Neural progenitor cell (in vitro differentiated cells): ENCODE measurements around the gene PCSK6. TPM values are rescaled to one million over a fixed set of nuclear protein-coding genes. Genes with fewer than 3 reads are reported as not detected.

Source experiments
- DNase-seq: peaks from one replicate; pipeline ENCODE4 v3.0.0-alpha.2; 2016; ENCODE audit warnings: low spot score
- H2AFZ ChIP-seq: fragments of 200-600 bp; sonication (generic); replicated peaks from 2 replicates; pipeline ENCODE4 v1.6.1; 2016; ENCODE audit warnings: antibody characterized with exemption
- H3F3A ChIP-seq: fragments of 200-600 bp; sonication (generic); 2 replicates; pipeline ENCODE4 v1.6.1; 2016; ENCODE audit warnings: antibody characterized with exemption, low read depth
- H3K27ac ChIP-seq: fragments of 200-600 bp; sonication (generic); 2 replicates; pipeline ENCODE4 v1.5.1; 2016; ENCODE audit warnings: mild to moderate bottlenecking
- H3K27me3 ChIP-seq: fragments of 200-600 bp; sonication (generic); 2 replicates; pipeline ENCODE4 v1.6.1; 2016; ENCODE audit warnings: mild to moderate bottlenecking, moderate library complexity
- H3K36me3 ChIP-seq: fragments of 200-600 bp; sonication (generic); 2 replicates; pipeline ENCODE4 v1.5.1; 2016
- H3K4me1 ChIP-seq: fragments of 200-600 bp; sonication (generic); 2 replicates; pipeline ENCODE4 v1.6.1; 2016; ENCODE audit warnings: mixed run types
- H3K4me2 ChIP-seq: fragments of 200-600 bp; sonication (generic); 2 replicates; pipeline ENCODE4 v1.6.1; 2016
- H3K4me3 ChIP-seq: fragments of 200-600 bp; sonication (generic); 2 replicates; pipeline ENCODE4 v1.5.1; 2016
- H3K79me2 ChIP-seq: fragments of 200-600 bp; sonication (generic); 2 replicates; pipeline ENCODE4 v1.6.1; 2016; ENCODE audit warnings: low read depth
- H3K9ac ChIP-seq: fragments of 200-600 bp; sonication (generic); 2 replicates; pipeline ENCODE4 v1.6.1; 2016
- H3K9me3 ChIP-seq: fragments of 200-600 bp; sonication (generic); 2 replicates; pipeline ENCODE4 v1.5.1; 2016; ENCODE audit warnings: low read depth
- H4K20me1 ChIP-seq: fragments of 200-600 bp; sonication (generic); 2 replicates; pipeline ENCODE4 v1.6.1; 2016; ENCODE audit warnings: low read depth
- H3K27ac Mint-ChIP-seq: 3 replicates; pipeline ENCODE4 v1.8.0; 2021; ENCODE audit warnings: mixed read lengths
- H3K27me3 Mint-ChIP-seq: 2 replicates; pipeline ENCODE4 v1.8.0; 2022; ENCODE audit warnings: low read depth, mild to moderate bottlenecking, inconsistent platforms, moderate library complexity, mixed read lengths; ENCODE audit not compliant: insufficient read depth
- H3K36me3 Mint-ChIP-seq: 3 replicates; pipeline ENCODE4 v1.8.0; 2021; ENCODE audit warnings: mixed read lengths
- H3K4me1 Mint-ChIP-seq: 3 replicates; pipeline ENCODE4 v1.8.0; 2021; ENCODE audit warnings: mixed read lengths
- H3K4me3 Mint-ChIP-seq: 3 replicates; pipeline ENCODE4 v1.8.0; 2021; ENCODE audit warnings: mild to moderate bottlenecking, moderate library complexity, mixed read lengths
- H3K9me3 Mint-ChIP-seq: 3 replicates; pipeline ENCODE4 v1.8.0; 2020; ENCODE audit warnings: mixed read lengths
- EZH2 ChIP-seq: fragments of 200-600 bp; sonication (generic); IDR thresholded peaks from 2 replicates; pipeline ENCODE4 v1.6.1; 2017; ENCODE audit warnings: antibody characterized with exemption, mild to moderate bottlenecking, moderate library complexity
- EZH2phosphoT487 ChIP-seq: fragments of 200-600 bp; sonication (generic); IDR thresholded peaks from 2 replicates; pipeline ENCODE4 v1.6.1; 2017; ENCODE audit warnings: antibody characterized with exemption
- total RNA-seq: library from RNA; depleted of rRNA; stranded (reverse); fragments of >200 nt; gene quantifications from 2 replicates; pipeline ENCODE4 v1.2.3, GENCODE V29; 2015; ENCODE audit warnings: low replicate concordance
- TF ChIP-seq, protein P1 (sequence below): fragments of 200-600 bp; sonication (generic); IDR thresholded peaks from 2 replicates; pipeline ENCODE4 v1.5.1; 2017; ENCODE audit warnings: antibody characterized with exemption, mild to moderate bottlenecking

PCSK6 gene
- total RNA-seq, 1 donor from 2014 or later = 1.9 TPM

DNA sequence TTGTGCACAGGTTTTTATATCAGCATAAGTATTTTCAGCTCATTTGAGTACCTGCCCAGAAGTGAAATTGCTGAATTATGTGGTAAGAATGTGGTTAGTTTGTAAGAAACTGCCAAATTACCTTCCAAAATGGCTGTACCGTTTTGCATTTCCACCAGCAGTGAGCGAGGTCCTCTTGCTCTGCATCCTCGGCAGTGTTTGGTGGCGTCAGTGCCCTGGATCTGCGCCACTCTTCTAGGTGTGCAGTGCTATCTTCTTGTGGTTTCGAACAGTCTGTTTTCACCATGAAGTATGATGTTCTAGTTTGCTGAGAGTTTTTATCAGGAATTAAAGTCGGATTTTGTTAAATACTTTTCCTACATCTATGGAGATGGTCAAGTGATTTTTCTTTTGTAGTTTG is 24.8 kb upstream of the PCSK6 start:
- Mint-ChIP-seq H3K4me3 (no peak overlapping the region), H3K27me3 (peaks cover 4% of the 10 kb centered on the region), H3K4me1 (peaks cover 2% of the 10 kb centered on the region), H3K36me3 (peaks cover 2% of the 10 kb centered on the region), H3K27ac (no peak overlapping the region), H3K9me3 (peaks cover 35% of the 10 kb centered on the region)
- no peak for DNase-seq
- Histone ChIP-seq H3K27ac (no peak overlapping the region), H3K36me3 (no peaks in the 10 kb centered on the region), H3K4me3 (no peak overlapping the region), H3F3A (no peaks in the 10 kb centered on the region), H3K9ac (no peak overlapping the region), H3K79me2 (no peaks in the 10 kb centered on the region), H3K27me3 (no peaks in the 10 kb centered on the region), H3K9me3 (peaks cover 10% of the 10 kb centered on the region), H3K4me2 (no peak overlapping the region), H2AFZ (no peak overlapping the region), H3K4me1 (peaks cover 13% of the 10 kb centered on the region), H4K20me1 (no peaks in the 10 kb centered on the region)
- TF ChIP-seq, protein P1, sequence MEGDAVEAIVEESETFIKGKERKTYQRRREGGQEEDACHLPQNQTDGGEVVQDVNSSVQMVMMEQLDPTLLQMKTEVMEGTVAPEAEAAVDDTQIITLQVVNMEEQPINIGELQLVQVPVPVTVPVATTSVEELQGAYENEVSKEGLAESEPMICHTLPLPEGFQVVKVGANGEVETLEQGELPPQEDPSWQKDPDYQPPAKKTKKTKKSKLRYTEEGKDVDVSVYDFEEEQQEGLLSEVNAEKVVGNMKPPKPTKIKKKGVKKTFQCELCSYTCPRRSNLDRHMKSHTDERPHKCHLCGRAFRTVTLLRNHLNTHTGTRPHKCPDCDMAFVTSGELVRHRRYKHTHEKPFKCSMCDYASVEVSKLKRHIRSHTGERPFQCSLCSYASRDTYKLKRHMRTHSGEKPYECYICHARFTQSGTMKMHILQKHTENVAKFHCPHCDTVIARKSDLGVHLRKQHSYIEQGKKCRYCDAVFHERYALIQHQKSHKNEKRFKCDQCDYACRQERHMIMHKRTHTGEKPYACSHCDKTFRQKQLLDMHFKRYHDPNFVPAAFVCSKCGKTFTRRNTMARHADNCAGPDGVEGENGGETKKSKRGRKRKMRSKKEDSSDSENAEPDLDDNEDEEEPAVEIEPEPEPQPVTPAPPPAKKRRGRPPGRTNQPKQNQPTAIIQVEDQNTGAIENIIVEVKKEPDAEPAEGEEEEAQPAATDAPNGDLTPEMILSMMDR = no peak
- TF ChIP-seq EZH2 (no peak), EZH2phosphoT487 (no peak)

DNA sequence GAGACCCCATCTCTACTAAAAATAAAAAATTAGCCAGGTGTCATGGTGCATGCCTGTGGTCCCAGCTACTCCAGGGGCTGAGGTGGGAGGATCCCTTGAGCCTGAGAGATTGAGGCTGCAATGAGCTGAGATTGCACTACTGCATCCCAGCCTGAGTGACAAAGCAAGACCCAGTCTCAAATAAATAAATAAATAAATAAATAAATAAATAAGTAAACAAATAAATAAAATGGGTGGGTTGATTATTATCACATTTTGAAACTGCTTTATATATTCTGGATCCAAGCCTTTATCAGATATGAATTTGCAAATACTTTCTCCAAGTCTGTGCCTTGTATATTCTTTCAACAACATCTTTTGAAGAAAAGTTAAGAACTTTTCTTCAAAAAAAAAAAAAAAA is 22.2 kb upstream of the PCSK6 start:
- no peak overlapping the region for H3K27ac ChIP-seq
- no peaks in the 10 kb centered on the region for H4K20me1 ChIP-seq
- H3K4me1 ChIP-seq = peaks cover 19% of the 10 kb centered on the region
- H3K9ac ChIP-seq = no peak overlapping the region
- Mint-ChIP-seq H3K9me3 (peaks cover 16% of the 10 kb centered on the region), H3K36me3 (no peaks in the 10 kb centered on the region), H3K4me3 (no peak overlapping the region), H3K27me3 (peaks cover 8% of the 10 kb centered on the region), H3K27ac (no peak overlapping the region), H3K4me1 (peaks cover 2% of the 10 kb centered on the region)
- TF ChIP-seq, protein P1 = no peak
- no peak for TF ChIP-seq EZH2phosphoT487
- no peak for TF ChIP-seq EZH2
- no peak overlapping the region for H2AFZ ChIP-seq
- H3K4me3 ChIP-seq = no peak overlapping the region
- no peak overlapping the region for H3K4me2 ChIP-seq
- DNase-seq = no peak
- H3K36me3 ChIP-seq = no peaks in the 10 kb centered on the region
- no peaks in the 10 kb centered on the region for H3K79me2 ChIP-seq
- H3K27me3 ChIP-seq = no peaks in the 10 kb centered on the region
- peaks cover 3% of the 10 kb centered on the region for H3K9me3 ChIP-seq
- H3F3A ChIP-seq = no peaks in the 10 kb centered on the region

DNA sequence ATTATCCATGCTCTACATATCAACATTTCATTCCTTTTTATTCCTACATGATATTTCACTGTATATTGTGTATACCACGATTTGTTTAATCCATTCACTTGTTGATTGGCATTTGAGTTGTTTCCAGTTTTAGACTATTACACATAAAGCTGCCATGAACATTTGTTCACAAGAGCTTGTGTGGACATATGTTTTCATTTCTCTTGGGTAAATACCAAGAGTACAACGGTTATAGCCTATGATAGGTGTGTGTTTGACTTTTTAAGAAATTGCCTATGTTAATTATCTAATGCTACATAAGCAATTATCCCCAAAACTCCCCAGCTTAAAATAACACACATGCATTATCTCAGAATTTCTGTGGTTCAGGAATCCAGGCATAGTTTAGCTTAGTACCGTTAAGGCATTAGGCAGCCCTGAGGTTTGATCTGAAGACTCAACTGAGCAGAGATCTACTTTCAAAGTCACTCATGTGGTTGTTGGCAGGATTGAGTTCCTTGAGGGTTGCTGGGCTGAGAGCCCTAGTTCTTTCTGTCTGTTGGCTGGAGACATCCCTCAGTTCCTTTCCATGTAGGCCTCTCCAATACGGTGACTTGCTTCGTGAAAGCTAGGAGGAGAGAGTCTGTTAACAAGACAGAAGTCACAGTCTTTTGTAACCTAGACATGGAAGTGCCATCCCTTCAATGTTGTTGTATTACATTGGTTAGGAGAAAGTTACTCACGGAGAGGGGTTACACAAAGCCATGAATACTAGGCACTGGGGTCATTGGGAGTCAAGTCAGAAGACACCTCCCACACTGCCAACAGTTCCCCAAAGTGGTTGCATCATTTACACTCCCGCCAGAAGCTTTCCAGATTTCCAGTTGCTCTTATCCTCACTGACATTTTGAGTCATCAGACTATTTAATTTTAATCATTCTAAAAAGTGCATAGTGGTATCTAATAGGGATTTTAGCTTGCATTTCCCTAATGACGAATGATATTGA is 21.0 kb upstream of the PCSK6 start:
- peaks cover 6% of the 10 kb centered on the region for H3K9me3 Mint-ChIP-seq
- no peak overlapping the region for H3K27ac Mint-ChIP-seq
- H3K4me1 Mint-ChIP-seq = peaks cover 2% of the 10 kb centered on the region
- Histone ChIP-seq H3F3A (no peaks in the 10 kb centered on the region), H3K4me3 (no peak overlapping the region), H4K20me1 (no peaks in the 10 kb centered on the region), H3K27me3 (no peaks in the 10 kb centered on the region), H3K4me1 (peaks cover 19% of the 10 kb centered on the region), H3K9ac (no peak overlapping the region), H3K9me3 (no peaks in the 10 kb centered on the region), H3K4me2 (no peak overlapping the region), H3K79me2 (no peaks in the 10 kb centered on the region), H3K36me3 (no peaks in the 10 kb centered on the region), H2AFZ (no peak overlapping the region), H3K27ac (no peak overlapping the region)
- H3K27me3 Mint-ChIP-seq = peaks cover 8% of the 10 kb centered on the region
- TF ChIP-seq, protein P1 = no peak
- TF ChIP-seq EZH2phosphoT487 (no peak), EZH2 (no peak)
- no peak for DNase-seq
- no peaks in the 10 kb centered on the region for H3K36me3 Mint-ChIP-seq
- H3K4me3 Mint-ChIP-seq = no peak overlapping the region
